ENCODE data around the gene ADAMTS7.
"Not testable (repeated sequence)": the region's sequence is repeated elsewhere in the genome, so short reads cannot be mapped to it uniquely, and the experiment has no call there.

ADAMTS7 gene

DNA sequence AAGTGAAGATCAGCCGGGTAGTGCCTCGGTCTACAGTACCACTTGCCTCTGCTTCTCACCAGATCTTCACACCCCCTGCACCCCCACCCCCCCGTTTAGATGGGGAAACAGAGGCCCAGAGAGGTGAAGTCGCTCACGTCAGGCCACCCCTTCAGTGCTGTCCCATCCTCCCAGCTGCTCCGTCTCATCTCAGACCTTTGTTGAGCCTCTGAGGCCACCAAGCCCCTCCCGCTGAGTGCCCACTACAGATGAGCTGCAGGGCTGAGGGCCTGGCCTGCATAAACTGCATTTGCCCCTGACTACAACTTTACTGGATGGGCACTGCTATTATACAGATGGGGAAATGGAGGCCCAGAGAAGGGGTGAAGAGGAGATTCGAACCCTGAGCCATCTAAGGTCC, 35.8 kb downstream of the ADAMTS7 start:
- H3K9me3 ChIP-seq, result no peaks in the 10 kb centered on the region
- no peaks in the 10 kb centered on the region for H3K36me3 ChIP-seq
- no peaks in the 10 kb centered on the region for H3K27me3 ChIP-seq
- no peak overlapping the region for H3K4me3 ChIP-seq (ENCODE audit: low read depth in 1 of 2, low read length in 1 of 2)
- TF ChIP-seq, protein P1, sequence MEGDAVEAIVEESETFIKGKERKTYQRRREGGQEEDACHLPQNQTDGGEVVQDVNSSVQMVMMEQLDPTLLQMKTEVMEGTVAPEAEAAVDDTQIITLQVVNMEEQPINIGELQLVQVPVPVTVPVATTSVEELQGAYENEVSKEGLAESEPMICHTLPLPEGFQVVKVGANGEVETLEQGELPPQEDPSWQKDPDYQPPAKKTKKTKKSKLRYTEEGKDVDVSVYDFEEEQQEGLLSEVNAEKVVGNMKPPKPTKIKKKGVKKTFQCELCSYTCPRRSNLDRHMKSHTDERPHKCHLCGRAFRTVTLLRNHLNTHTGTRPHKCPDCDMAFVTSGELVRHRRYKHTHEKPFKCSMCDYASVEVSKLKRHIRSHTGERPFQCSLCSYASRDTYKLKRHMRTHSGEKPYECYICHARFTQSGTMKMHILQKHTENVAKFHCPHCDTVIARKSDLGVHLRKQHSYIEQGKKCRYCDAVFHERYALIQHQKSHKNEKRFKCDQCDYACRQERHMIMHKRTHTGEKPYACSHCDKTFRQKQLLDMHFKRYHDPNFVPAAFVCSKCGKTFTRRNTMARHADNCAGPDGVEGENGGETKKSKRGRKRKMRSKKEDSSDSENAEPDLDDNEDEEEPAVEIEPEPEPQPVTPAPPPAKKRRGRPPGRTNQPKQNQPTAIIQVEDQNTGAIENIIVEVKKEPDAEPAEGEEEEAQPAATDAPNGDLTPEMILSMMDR (IDR thresholded peaks at IDR 0.05), result no peak
- H3K4me1 ChIP-seq (ENCODE audit: control insufficient read depth in 1 of 2, insufficient read depth in 1 of 2, low read depth in 1 of 2, low read length in 1 of 2), result no peaks in the 10 kb centered on the region
- H3K27ac ChIP-seq, result no peak overlapping the region

DNA sequence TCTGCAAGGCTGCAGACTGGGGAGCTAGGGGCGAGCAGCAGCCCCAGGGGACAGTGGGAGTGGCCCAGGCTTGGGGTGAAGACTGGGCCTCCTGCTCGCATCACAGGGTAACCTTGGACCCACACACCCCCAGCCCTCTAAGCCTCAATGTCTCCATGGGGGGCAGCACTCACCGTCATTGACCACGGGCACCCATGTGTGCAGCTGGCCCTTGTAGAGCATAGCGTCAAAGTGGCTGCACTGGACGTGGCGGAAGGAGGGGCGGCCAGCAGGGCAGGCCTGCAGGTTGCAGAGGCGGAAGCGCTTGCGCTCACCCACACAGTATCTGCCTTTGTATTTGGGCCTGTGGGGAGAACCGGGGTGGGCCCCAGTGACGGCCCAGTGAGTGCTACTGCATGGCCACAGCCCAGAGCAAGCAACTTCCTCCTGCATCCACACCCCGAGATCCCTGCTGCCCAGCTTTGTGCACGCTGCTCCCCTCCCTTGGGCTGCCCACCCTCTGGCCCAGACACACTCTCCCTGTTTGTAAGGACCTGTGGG, 36.7 kb downstream of the ADAMTS7 start:
- not testable (repeated sequence) for H3K36me3 ChIP-seq; H3K4me1 ChIP-seq (ENCODE audit: control insufficient read depth in 1 of 2, insufficient read depth in 1 of 2, low read depth in 1 of 2, low read length in 1 of 2); H3K9me3 ChIP-seq; H3K4me3 ChIP-seq (ENCODE audit: low read depth in 1 of 2, low read length in 1 of 2); H3K27me3 ChIP-seq; H3K27ac ChIP-seq

DNA sequence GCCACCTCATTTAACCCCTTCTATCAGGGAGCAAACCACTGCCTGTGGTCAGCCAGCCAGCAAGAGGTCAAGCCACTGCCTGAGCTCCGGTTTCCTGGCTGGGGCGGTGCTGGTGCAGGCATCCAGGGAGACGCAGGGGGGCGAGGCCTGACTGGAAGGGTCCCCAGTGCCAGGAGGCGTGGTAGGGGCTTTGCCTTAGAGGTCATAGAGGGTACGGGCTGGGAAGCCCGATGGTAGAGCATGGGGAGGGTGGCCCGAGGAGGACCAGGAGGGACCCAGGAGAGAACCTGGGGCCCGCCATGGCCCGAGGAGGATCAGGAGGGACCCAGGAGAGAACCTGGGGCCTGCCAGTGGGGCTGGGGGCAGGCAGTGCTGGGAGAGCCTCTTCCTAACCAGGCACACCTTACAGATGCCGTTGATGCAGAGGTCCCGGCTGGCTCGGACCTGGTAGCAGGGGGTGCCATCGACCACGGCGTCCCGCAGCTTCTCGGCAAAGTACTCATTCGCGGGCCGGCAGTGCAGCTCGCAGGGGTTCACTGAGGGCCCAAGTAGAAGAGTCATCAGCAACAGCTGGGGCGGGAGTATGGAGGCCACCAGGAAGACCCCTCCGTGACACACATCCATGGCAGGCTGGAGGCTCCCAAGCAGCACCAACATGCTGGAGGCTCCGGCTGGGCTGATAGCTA, 37.4 kb downstream of the ADAMTS7 start:
- not testable (repeated sequence) for H3K27me3 ChIP-seq; H3K4me1 ChIP-seq (ENCODE audit: control insufficient read depth in 1 of 2, insufficient read depth in 1 of 2, low read depth in 1 of 2, low read length in 1 of 2); H3K27ac ChIP-seq; H3K9me3 ChIP-seq; H3K4me3 ChIP-seq (ENCODE audit: low read depth in 1 of 2, low read length in 1 of 2); H3K36me3 ChIP-seq

DNA sequence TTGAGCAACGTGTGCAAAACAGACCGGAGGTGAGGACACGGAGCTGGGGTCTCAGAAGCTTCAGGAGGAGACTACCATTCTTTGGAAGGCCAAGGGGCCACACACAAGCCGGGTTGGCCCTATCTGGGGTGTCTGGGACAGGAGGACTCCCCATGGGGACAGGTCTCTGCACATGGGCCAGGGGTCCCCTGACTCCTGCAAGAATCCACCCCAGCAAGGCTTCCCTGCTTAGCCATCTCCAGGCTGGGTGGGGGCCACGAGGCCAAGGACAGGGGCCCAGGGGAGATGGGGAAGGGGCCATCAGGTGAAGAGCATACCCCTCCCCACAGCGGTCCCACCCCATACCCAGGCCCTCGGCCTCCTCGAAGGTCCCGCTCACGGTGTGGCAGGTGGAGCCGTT, 38.5 kb downstream of the ADAMTS7 start:
- no peaks in the 10 kb centered on the region for H3K4me1 ChIP-seq (ENCODE audit: control insufficient read depth in 1 of 2, insufficient read depth in 1 of 2, low read depth in 1 of 2, low read length in 1 of 2)

DNA sequence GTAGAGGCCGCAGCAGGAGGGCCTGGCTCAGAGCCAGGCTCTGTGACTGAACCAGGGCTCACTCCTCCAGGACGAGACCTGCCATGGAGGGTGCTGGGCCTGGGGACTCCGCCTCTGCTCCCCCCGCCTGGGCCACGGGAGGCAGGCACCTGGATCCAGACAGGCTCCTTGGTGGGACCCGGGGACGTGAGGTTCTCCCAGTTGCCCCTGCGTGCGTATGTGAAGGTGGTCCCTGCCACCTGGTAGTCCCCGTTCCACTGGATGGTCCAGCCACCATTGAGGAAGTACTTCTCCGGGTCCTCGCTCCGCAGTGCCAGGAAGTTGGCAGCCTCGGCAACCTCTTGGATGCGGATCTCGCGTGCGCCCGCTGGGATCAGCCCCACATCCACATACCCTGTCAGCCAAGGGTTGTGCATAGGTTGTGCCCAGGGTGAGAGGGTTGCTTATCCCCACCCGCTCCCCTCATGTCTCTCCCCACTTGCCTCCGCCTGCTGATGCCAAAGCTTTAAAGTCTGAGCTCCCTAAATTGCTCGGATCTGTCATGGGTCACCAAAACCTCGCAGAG, 39.7 kb downstream of the ADAMTS7 start:
- not testable (repeated sequence) for H3K36me3 ChIP-seq; H3K4me1 ChIP-seq (ENCODE audit: control insufficient read depth in 1 of 2, insufficient read depth in 1 of 2, low read depth in 1 of 2, low read length in 1 of 2); H3K4me3 ChIP-seq (ENCODE audit: low read depth in 1 of 2, low read length in 1 of 2); H3K9me3 ChIP-seq; H3K27me3 ChIP-seq; H3K27ac ChIP-seq

More for the DNA sequence above, 38.5 kb downstream of the ADAMTS7 start:
- H3K27ac ChIP-seq, result no peak overlapping the region
- no peaks in the 10 kb centered on the region for H3K36me3 ChIP-seq
- H3K9me3 ChIP-seq, result no peaks in the 10 kb centered on the region
- TF ChIP-seq, protein P1 (IDR thresholded peaks at IDR 0.05), result no peak
- no peaks in the 10 kb centered on the region for H3K27me3 ChIP-seq
- no peak overlapping the region for H3K4me3 ChIP-seq (ENCODE audit: low read depth in 1 of 2, low read length in 1 of 2)

DNA sequence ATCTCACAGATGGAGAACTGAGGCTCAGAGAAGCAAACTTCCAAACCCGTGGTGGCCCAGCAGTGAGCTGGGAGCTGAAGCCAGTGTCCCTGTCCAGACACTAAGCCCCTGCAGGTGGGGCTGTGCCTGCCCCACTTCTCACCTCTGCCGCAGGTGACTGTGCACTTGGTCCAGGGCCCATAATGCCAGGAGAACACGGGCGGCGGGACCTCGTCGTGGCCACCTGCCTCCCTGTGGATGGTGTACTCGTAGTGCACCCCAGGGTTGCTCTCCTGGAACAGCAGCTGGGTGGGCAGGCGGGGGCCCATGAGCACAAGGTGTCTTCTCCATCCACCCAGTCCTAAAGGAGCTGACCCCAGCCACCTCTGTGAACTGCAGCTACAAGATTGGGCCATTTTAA, 40.2 kb downstream of the ADAMTS7 start:
- H3K9me3 ChIP-seq; H3K36me3 ChIP-seq; H3K4me3 ChIP-seq (ENCODE audit: low read depth in 1 of 2, low read length in 1 of 2); H3K27me3 ChIP-seq; H3K4me1 ChIP-seq (ENCODE audit: control insufficient read depth in 1 of 2, insufficient read depth in 1 of 2, low read depth in 1 of 2, low read length in 1 of 2); H3K27ac ChIP-seq: not testable (repeated sequence)

DNA sequence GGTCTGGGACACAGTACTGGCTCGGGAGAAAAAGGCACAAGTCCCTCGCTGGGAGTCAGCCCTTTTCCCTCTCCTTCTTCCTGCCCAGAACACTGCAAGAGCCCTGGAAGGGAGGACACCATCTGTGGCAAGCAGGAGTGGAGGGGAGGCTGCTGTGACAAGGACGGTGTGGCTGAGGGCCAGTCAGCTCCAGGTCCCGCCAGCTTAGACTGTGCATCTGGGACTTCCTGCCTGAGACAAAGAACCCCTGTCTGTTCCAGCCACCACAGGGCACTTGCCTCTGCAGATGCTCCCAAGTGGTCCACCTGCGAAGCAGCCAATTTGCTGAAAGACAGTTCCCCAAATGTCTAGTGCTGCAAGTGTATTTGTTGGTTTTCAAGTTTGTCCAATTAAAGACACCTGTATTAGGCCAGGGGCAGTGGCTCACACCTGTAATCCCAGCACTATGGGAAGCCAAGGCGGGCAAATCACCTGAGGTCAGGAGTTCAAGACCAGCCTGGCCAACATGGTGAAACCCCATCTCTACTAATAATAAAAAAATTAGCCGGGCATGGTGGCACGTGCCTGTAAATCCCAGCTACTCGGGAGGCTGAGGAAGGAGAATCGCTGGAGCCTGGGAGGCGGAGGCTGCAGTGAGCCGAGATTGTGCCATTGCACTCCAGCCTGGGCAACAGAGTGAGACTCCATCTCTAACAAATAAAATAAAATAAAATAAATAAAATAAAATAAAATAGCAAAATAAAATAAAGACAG, 41.6 kb downstream of the ADAMTS7 start:
- not testable (repeated sequence) for H3K9me3 ChIP-seq; H3K27me3 ChIP-seq; H3K36me3 ChIP-seq; H3K4me3 ChIP-seq (ENCODE audit: low read depth in 1 of 2, low read length in 1 of 2); H3K4me1 ChIP-seq (ENCODE audit: control insufficient read depth in 1 of 2, insufficient read depth in 1 of 2, low read depth in 1 of 2, low read length in 1 of 2); H3K27ac ChIP-seq
